ENCODE data around the gene MGAM2.

GRCh38 chr7:142194201-142194600 lies 82.7 kb downstream of the MGAM2 start:
- TF ChIP-seq, protein P1, sequence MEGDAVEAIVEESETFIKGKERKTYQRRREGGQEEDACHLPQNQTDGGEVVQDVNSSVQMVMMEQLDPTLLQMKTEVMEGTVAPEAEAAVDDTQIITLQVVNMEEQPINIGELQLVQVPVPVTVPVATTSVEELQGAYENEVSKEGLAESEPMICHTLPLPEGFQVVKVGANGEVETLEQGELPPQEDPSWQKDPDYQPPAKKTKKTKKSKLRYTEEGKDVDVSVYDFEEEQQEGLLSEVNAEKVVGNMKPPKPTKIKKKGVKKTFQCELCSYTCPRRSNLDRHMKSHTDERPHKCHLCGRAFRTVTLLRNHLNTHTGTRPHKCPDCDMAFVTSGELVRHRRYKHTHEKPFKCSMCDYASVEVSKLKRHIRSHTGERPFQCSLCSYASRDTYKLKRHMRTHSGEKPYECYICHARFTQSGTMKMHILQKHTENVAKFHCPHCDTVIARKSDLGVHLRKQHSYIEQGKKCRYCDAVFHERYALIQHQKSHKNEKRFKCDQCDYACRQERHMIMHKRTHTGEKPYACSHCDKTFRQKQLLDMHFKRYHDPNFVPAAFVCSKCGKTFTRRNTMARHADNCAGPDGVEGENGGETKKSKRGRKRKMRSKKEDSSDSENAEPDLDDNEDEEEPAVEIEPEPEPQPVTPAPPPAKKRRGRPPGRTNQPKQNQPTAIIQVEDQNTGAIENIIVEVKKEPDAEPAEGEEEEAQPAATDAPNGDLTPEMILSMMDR (conservative IDR thresholded peaks at IDR 0.05 in 1 of 2, IDR thresholded peaks at IDR 0.05 in 1 of 2; ENCODE audit: low read depth in 1 of 2, low read length in 2 of 2): no peak
- no peak for TF ChIP-seq EZH2 (IDR thresholded peaks at IDR 0.05; ENCODE audit: low read length, missing control alignments)
